IMR-90 (cell line): Measurements from ENCODE around the gene RIMS1. TPM values are rescaled to one million over a fixed set of nuclear protein-coding genes. Genes with fewer than 3 reads are reported as not detected.

Experiments
- ATAC-seq: fragments of 200-7000 bp; cut with Tn5 transposase; 2 replicates; pipeline ENCODE4 v1.9.1; 2020; ENCODE audit warnings: low read depth, mild to moderate bottlenecking, moderate library complexity
- BruUV-seq: library from RNA; stranded (reverse); fragments of 400-500 nt; replicated peaks from 2 replicates; lab custom pipeline; 2021; lab: Mats Ljungman, UMichigan
- CTCF ChIA-PET: fragments of 300-600 bp; formaldehyde crosslinking; extraction: SDS; loops from one replicate; lab custom pipeline; 2021; ENCODE audit warnings: antibody characterized with exemption; lab: Yijun Ruan, JAX
- POLR2A ChIA-PET: fragments of 300-600 bp; sonication (Branson Sonifier 250); formaldehyde crosslinking; loops from one replicate; lab custom pipeline; 2022; ENCODE audit warnings: antibody characterized with exemption; ENCODE audit not compliant: unreplicated experiment; lab: Charles Lee
- DNase-seq: peaks from one replicate; pipeline ENCODE4 v3.0.0; 2013
- H2AFZ ChIP-seq: replicated peaks from 2 replicates; pipeline ENCODE3; 2013; ENCODE audit warnings: low read length, mild to moderate bottlenecking; ENCODE audit not compliant: poor library complexity
- H2AK5ac ChIP-seq: 2 replicates; pipeline ENCODE4 v1.6.1; 2013; ENCODE audit warnings: low read depth, low read length, inconsistent platforms
- H2AK9ac ChIP-seq: replicated peaks from 2 replicates; pipeline ENCODE3; 2013; ENCODE audit warnings: mild to moderate bottlenecking, low read depth, low read length, moderate library complexity; ENCODE audit not compliant: poor library complexity
- H2BK120ac ChIP-seq: 2 replicates; pipeline ENCODE4 v1.6.1; 2013; ENCODE audit warnings: low read depth, low read length, inconsistent platforms
- H2BK15ac ChIP-seq: 3 replicates; pipeline ENCODE4 v1.6.1; 2013; ENCODE audit warnings: low read depth, low read length, inconsistent platforms
- H2BK20ac ChIP-seq: 2 replicates; pipeline ENCODE4 v1.6.1; 2013; ENCODE audit warnings: low read depth, mild to moderate bottlenecking, inconsistent platforms, low read length, moderate library complexity
- H2BK5ac ChIP-seq: 2 replicates; pipeline ENCODE4 v1.6.1; 2013; ENCODE audit warnings: mild to moderate bottlenecking, low read depth, low read length, inconsistent platforms; ENCODE audit not compliant: poor library complexity, severe bottlenecking
- H3K14ac ChIP-seq: replicated peaks from 2 replicates; pipeline ENCODE4 v1.6.1; 2013; ENCODE audit warnings: low read depth, low read length, inconsistent platforms
- H3K18ac ChIP-seq: 2 replicates; pipeline ENCODE4 v1.6.1; 2013; ENCODE audit warnings: low read depth, low read length, control low read depth
- H3K23ac ChIP-seq: 2 replicates; pipeline ENCODE4 v1.6.1; 2013; ENCODE audit warnings: low read depth, low read length, inconsistent platforms
- H3K27ac ChIP-seq: 2 replicates; pipeline ENCODE4 v1.5.1; 2013; ENCODE audit warnings: mild to moderate bottlenecking, control low read depth, low read length; ENCODE audit not compliant: insufficient read depth
- H3K27me3 ChIP-seq: 2 replicates; pipeline ENCODE4 v1.6.1; 2013; ENCODE audit warnings: low read length; ENCODE audit not compliant: control insufficient read depth, insufficient read depth
- H3K36me3 ChIP-seq: 2 replicates; pipeline ENCODE4 v1.6.1; 2013; ENCODE audit warnings: low read length, mixed read lengths; ENCODE audit not compliant: control insufficient read depth, insufficient read depth
- H3K4ac ChIP-seq: 2 replicates; pipeline ENCODE4 v1.6.1; 2013; ENCODE audit warnings: low read depth, low read length, inconsistent platforms
- H3K4me1 ChIP-seq: 2 replicates; pipeline ENCODE4 v1.6.1; 2013; ENCODE audit warnings: low read length, mixed read lengths; ENCODE audit not compliant: control insufficient read depth, insufficient read depth
- H3K4me2 ChIP-seq: 2 replicates; pipeline ENCODE4 v1.6.1; 2013; ENCODE audit warnings: low read depth, mild to moderate bottlenecking, control low read depth, low read length, moderate library complexity
- H3K4me3 ChIP-seq: 2 replicates; pipeline ENCODE4 v1.5.1; 2013; ENCODE audit warnings: low read depth, mild to moderate bottlenecking, control low read depth, low read length, moderate library complexity; ENCODE audit not compliant: insufficient read depth
- H3K56ac ChIP-seq: 2 replicates; pipeline ENCODE4 v1.6.1; 2013; ENCODE audit warnings: low read length, inconsistent platforms; ENCODE audit not compliant: insufficient read depth; ENCODE audit errors: extremely low read depth
- H3K79me1 ChIP-seq, 2 experiments: 2 replicates each; pipeline ENCODE4 v1.6.1; 2013; ENCODE audit warnings: low read length in 2 of 2, inconsistent platforms in 1 of 2, low read depth in 1 of 2
- H3K9ac ChIP-seq: 2 replicates; pipeline ENCODE4 v1.6.1; 2013; ENCODE audit warnings: low read depth, low read length, control low read depth
- H3K9me1 ChIP-seq: 2 replicates; pipeline ENCODE4 v1.6.1; 2013; ENCODE audit warnings: low read length, inconsistent platforms; ENCODE audit not compliant: insufficient read depth
- H3K9me3 ChIP-seq: 2 replicates; pipeline ENCODE4 v1.6.1; 2013; ENCODE audit warnings: low read length; ENCODE audit not compliant: control insufficient read depth, insufficient read depth
- H4K20me1 ChIP-seq: 2 replicates; pipeline ENCODE4 v1.6.1; 2013; ENCODE audit warnings: low read length, inconsistent platforms; ENCODE audit not compliant: insufficient read depth
- H4K5ac ChIP-seq: 2 replicates; pipeline ENCODE4 v1.6.1; 2013; ENCODE audit warnings: mild to moderate bottlenecking, low read depth, low read length, control low read depth
- H4K8ac ChIP-seq, 2 experiments: 2 replicates each; pipeline ENCODE4 v1.6.1; 2013; ENCODE audit warnings: low read depth in 2 of 2, low read length in 2 of 2, control low read depth in 1 of 2, inconsistent platforms in 1 of 2
- H4K91ac ChIP-seq: 2 replicates; pipeline ENCODE4 v1.6.1; 2013; ENCODE audit warnings: low read depth, low read length, inconsistent platforms; ENCODE audit not compliant: insufficient read depth
- BHLHE40 ChIP-seq: fragments of 150-350 bp; IDR thresholded peaks from 2 replicates; pipeline ENCODE4 v1.6.1; 2016; ENCODE audit warnings: mild to moderate bottlenecking, low read depth, low read length
- CEBPB ChIP-seq: IDR thresholded peaks from 2 replicates; pipeline ENCODE4 v1.6.1; 2012; ENCODE audit warnings: low read depth, low read length, improper control_type of control experiment
- CHD1 ChIP-seq: IDR thresholded peaks from 2 replicates; pipeline ENCODE4 v1.6.1; 2012; ENCODE audit warnings: low read depth, low read length, improper control_type of control experiment
- FOS ChIP-seq: fragments of 150-350 bp; IDR thresholded peaks from 2 replicates; pipeline ENCODE4 v1.6.1; 2016; ENCODE audit warnings: low read depth, low read length
- MAFK ChIP-seq: IDR thresholded peaks from 2 replicates; pipeline ENCODE4 v1.6.1; 2012; ENCODE audit warnings: low read depth, low read length, improper control_type of control experiment
- MAZ ChIP-seq: IDR thresholded peaks from 2 replicates; pipeline ENCODE4 v1.6.1; 2012; ENCODE audit warnings: low read depth, mild to moderate bottlenecking, low read length, improper control_type of control experiment, moderate library complexity, borderline replicate concordance
- MXI1 ChIP-seq: IDR thresholded peaks from 2 replicates; pipeline ENCODE4 v1.6.1; 2012; ENCODE audit warnings: low read depth, mild to moderate bottlenecking, low read length, moderate library complexity, borderline replicate concordance
- NFE2L2 ChIP-seq: fragments of 150-350 bp; IDR thresholded peaks from 2 replicates; pipeline ENCODE4 v1.6.1; 2016; ENCODE audit warnings: low read depth, mild to moderate bottlenecking, low read length
- POLR2A ChIP-seq: IDR thresholded peaks from 2 replicates; pipeline ENCODE4 v1.6.1; 2012; ENCODE audit warnings: mild to moderate bottlenecking, low read depth, low read length
- RAD21 ChIP-seq: IDR thresholded peaks from 2 replicates; pipeline ENCODE4 v1.6.1; 2012; ENCODE audit warnings: low read length, improper control_type of control experiment
- RCOR1 ChIP-seq: IDR thresholded peaks from 2 replicates; pipeline ENCODE4 v1.6.1; 2012; ENCODE audit warnings: mild to moderate bottlenecking, low read length, improper control_type of control experiment; ENCODE audit not compliant: insufficient replicate concordance
- RFX5 ChIP-seq: IDR thresholded peaks from 2 replicates; pipeline ENCODE4 v1.8.0; 2012; ENCODE audit warnings: low read depth, mild to moderate bottlenecking, low read length, moderate library complexity
- SMC3 ChIP-seq: fragments of 150-350 bp; IDR thresholded peaks from 2 replicates; pipeline ENCODE4 v1.6.1; 2016; ENCODE audit warnings: low read depth, mild to moderate bottlenecking, antibody characterized with exemption, low read length, moderate library complexity
- WGBS, 2 experiments: methylation state at CpG; one replicate each; pipeline versions ENCODE4 v1.1.5 to v1.1.7; 2013; ENCODE audit warnings: missing lambda C conversion rate in 2 of 2; ENCODE audit not compliant: insufficient read length in 1 of 2; ENCODE audit errors: extremely low coverage in 2 of 2; 5-methylcytosine and 5-hydroxymethylcytosine counted together
- dilution Hi-C: fragments of 300-500 bp; cut with HindIII; formaldehyde crosslinking; loops from one replicate; pipeline ENCODE4 v1.14.3; 2018; ENCODE audit warnings: low sequenced_read_pairs; ENCODE audit not compliant: unreplicated experiment
- in situ Hi-C: fragments of 300-500 bp; cut with MboI; formaldehyde crosslinking; loops from 3 replicates; pipeline ENCODE4 v1.14.3; 2019; ENCODE audit warnings: low sequenced_read_pairs, inconsistent platforms, mixed read lengths
- intact Hi-C: fragments of 100-400 bp; cut with micrococcal nuclease; formaldehyde crosslinking; loops from 2 replicates; pipeline ENCODE4 v1.10.0; 2022
- polyA plus RNA-seq, 3 experiments: library from polyadenylated mRNA; depleted of rRNA; stranded (reverse); fragments of >200 nt; gene quantifications; 2 replicates each; pipeline ENCODE4 v1.2.3, GENCODE V29; 2012; ENCODE audit warnings: low replicate concordance in 1 of 3
- total RNA-seq: library from RNA; depleted of rRNA; stranded (reverse); fragments of >200 nt; gene quantifications from 2 replicates; pipeline ENCODE4 v1.2.3, GENCODE V29; 2012
- TF ChIP-seq, protein P1 (sequence below): fragments of 150-350 bp; IDR thresholded peaks from 2 replicates; pipeline ENCODE4 v1.6.1; 2017; ENCODE audit warnings: mild to moderate bottlenecking, antibody characterized with exemption, low read length, low read depth
- TF ChIP-seq, protein P2 (sequence below): fragments of 150-350 bp; IDR thresholded peaks from 2 replicates; pipeline ENCODE4 v1.6.1; 2016; ENCODE audit warnings: low read depth, mild to moderate bottlenecking, low read length, moderate library complexity, borderline replicate concordance
- TF ChIP-seq, protein P3 (sequence below): conservative IDR thresholded peaks from 2 replicates; pipeline ENCODE4 v1.5.1; 2012; ENCODE audit warnings: mild to moderate bottlenecking, low read depth, low read length, improper control_type of control experiment

RIMS1 gene
- total and polyA plus RNA-seq, 2 of the 4 experiments (the other 2 are of a cell fraction): 0.44 to 3.8 TPM

DNA sequence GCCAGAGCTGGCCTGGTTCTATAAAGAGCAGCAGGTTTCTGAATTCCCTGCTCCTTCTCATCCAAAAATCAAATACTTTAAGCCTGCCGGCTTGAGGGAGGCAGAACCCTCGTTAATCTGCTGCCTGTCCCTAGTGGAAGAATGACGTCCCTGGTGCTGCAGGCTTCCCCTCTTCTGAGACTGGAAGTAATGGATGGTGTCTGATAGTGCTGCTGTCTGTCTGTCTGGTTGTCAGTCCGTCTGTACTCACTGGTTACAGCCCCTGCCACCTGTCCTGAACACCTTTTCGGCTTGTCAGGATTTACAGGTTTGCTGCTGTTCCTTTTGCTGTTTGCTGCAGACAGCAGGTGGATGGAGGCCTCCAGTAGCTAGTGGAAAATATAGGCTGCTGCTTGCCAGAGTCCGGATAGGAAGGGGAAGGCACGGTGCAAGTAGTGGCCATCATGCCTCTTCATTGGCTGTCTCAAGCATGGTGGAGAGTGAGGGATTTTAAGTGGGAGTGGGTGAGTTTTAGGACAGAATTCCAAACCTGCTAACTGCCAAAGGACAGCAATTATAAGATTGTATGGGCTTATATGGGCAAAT is 2.5 kb downstream of the RIMS1 start:
- Histone ChIP-seq H3K4me2 (no peak overlapping the region), H2BK5ac (no peak overlapping the region), H3K56ac (no peak overlapping the region), H3K27ac (no peak overlapping the region), H4K5ac (no peak overlapping the region), H3K4ac (no peak overlapping the region), H2AK5ac (no peak overlapping the region), H4K20me1 (no peaks in the 10 kb centered on the region), H3K9me3 (no peaks in the 10 kb centered on the region), H3K36me3 (no peaks in the 10 kb centered on the region), H3K23ac (no peak overlapping the region), H3K4me1 (peaks cover 3% of the 10 kb centered on the region; the same call in 1 of the 2 replicates), H3K79me1 (no peaks in the 10 kb centered on the region), H2AK9ac (no peak overlapping the region), H2AFZ (no peak overlapping the region), H3K18ac (no peak overlapping the region), H2BK15ac (no peak overlapping the region), H2BK120ac (no peak overlapping the region), H4K8ac (no peak overlapping the region), H3K4me3 (no peak overlapping the region), H4K91ac (no peak overlapping the region), H3K9ac (no peak overlapping the region), H3K9me1 (no peaks in the 10 kb centered on the region), H3K27me3 (peaks cover 18% of the 10 kb centered on the region), H2BK20ac (no peak overlapping the region), H3K14ac (no peak overlapping the region)
- POLR2A ChIA-PET: interaction anchor here (0.6 kb wide), 1 partner anchor 1972 kb away, joined by 4 read pairs; no protein-coding TSS in a partner anchor
- 65% methylated on average over 2 of the region's 7 CpGs; no CpG with 5 or more reads in 1 of the 2 experiments for WGBS, 2 experiments
- no TSS peak for BruUV-seq
- in situ Hi-C loops (no loop called here), dilution Hi-C loops (no loop called here), intact Hi-C loops (no loop called here)
- CTCF ChIA-PET: no interaction called here
- DNase-seq (no peak), ATAC-seq (no peak)
- TF ChIP-seq FOS (no peak), CEBPB (no peak), BHLHE40 (no peak), RAD21 (no peak), MAFK (no peak), SMC3 (no peak), CHD1 (no peak), MAZ (no peak), POLR2A (no peak), RCOR1 (no peak), NFE2L2 (no peak), RFX5 (no peak), MXI1 (no peak)
- TF ChIP-seq, protein P1, sequence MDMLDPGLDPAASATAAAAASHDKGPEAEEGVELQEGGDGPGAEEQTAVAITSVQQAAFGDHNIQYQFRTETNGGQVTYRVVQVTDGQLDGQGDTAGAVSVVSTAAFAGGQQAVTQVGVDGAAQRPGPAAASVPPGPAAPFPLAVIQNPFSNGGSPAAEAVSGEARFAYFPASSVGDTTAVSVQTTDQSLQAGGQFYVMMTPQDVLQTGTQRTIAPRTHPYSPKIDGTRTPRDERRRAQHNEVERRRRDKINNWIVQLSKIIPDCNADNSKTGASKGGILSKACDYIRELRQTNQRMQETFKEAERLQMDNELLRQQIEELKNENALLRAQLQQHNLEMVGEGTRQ: no peak
- TF ChIP-seq, protein P2, sequence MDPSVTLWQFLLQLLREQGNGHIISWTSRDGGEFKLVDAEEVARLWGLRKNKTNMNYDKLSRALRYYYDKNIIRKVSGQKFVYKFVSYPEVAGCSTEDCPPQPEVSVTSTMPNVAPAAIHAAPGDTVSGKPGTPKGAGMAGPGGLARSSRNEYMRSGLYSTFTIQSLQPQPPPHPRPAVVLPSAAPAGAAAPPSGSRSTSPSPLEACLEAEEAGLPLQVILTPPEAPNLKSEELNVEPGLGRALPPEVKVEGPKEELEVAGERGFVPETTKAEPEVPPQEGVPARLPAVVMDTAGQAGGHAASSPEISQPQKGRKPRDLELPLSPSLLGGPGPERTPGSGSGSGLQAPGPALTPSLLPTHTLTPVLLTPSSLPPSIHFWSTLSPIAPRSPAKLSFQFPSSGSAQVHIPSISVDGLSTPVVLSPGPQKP: no peak
- TF ChIP-seq, protein P3, sequence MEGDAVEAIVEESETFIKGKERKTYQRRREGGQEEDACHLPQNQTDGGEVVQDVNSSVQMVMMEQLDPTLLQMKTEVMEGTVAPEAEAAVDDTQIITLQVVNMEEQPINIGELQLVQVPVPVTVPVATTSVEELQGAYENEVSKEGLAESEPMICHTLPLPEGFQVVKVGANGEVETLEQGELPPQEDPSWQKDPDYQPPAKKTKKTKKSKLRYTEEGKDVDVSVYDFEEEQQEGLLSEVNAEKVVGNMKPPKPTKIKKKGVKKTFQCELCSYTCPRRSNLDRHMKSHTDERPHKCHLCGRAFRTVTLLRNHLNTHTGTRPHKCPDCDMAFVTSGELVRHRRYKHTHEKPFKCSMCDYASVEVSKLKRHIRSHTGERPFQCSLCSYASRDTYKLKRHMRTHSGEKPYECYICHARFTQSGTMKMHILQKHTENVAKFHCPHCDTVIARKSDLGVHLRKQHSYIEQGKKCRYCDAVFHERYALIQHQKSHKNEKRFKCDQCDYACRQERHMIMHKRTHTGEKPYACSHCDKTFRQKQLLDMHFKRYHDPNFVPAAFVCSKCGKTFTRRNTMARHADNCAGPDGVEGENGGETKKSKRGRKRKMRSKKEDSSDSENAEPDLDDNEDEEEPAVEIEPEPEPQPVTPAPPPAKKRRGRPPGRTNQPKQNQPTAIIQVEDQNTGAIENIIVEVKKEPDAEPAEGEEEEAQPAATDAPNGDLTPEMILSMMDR: no peak
